Mucosa of descending colon (tissue), 3 donors: ENCODE results near the gene SLC39A2. TPM values are rescaled to one million over a fixed set of nuclear protein-coding genes. Genes with fewer than 3 reads are reported as not detected.
A peak's percentile ranks its signal among the peaks of the same experiment; 100 is the strongest.
"Not testable (repeated sequence)": the region's sequence is repeated elsewhere in the genome, so short reads cannot be mapped to it uniquely, and the experiment has no call there.

Source experiments
- ATAC-seq: fragments of 200-7000 bp; cut with Tn5 transposase; one replicate; pipeline ENCODE4 v1.9.1; 2020; ENCODE audit warnings: mild to moderate bottlenecking, moderate library complexity
- DNase-seq, 3 donors: peaks; one replicate each; pipeline ENCODE4 v3.0.0-alpha.2; 2020
- H3K36me3 ChIP-seq: fragments of 200-600 bp; one replicate; pipeline ENCODE4 v1.8.0; 2021; ENCODE audit warnings: low read depth, mild to moderate bottlenecking
- H3K4me1 ChIP-seq: fragments of 200-600 bp; one replicate; pipeline ENCODE4 v1.8.0; 2021; ENCODE audit warnings: low read depth, mild to moderate bottlenecking
- H3K4me3 ChIP-seq: fragments of 200-600 bp; one replicate; pipeline ENCODE4 v1.8.0; 2021; ENCODE audit warnings: mild to moderate bottlenecking
- H3K9me3 ChIP-seq: fragments of 200-600 bp; one replicate; pipeline ENCODE4 v1.8.0; 2021; ENCODE audit warnings: mild to moderate bottlenecking
- intact Hi-C, 2 donors: fragments of 100-400 bp; cut with DNase I in 1 of 2; cut with micrococcal nuclease in 1 of 2; formaldehyde crosslinking; loops; one replicate each; pipeline versions ENCODE4 v1.11.0 to v1.11.1; 2022; cut with DNase I, micrococcal nuclease
- long read RNA-seq, 2 donors: library from polyadenylated mRNA; unstranded; transcript quantifications; one replicate each; pipeline ENCODE4 v2.0.0, GENCODE V29; 2019 to 2021
- total RNA-seq, 3 donors: library from RNA; stranded (reverse); fragmentation: NEBNext Ultra II Directional in 2 of 3; extraction: Animal tissue kit (Norgen Biotek cat#: 25700) in 2 of 3; gene quantifications; one replicate each; pipeline versions ENCODE4 v1.2.1 to v1.2.4, GENCODE V29; 2021 to 2023
- TF ChIP-seq, protein P1 (sequence below): fragments of 200-600 bp; IDR thresholded peaks from one replicate; pipeline ENCODE4 v1.8.0; 2022; ENCODE audit warnings: antibody characterized with exemption, mild to moderate bottlenecking
- donor health status: DM: no; HTN: no; CAD: no; lungs with moderate emphysema.
- donor health status: DM: no; HTN: no; CAD: no.
- donor health status: DM: no; HTN: yes; CAD: no.

Gene SLC39A2, protein sequence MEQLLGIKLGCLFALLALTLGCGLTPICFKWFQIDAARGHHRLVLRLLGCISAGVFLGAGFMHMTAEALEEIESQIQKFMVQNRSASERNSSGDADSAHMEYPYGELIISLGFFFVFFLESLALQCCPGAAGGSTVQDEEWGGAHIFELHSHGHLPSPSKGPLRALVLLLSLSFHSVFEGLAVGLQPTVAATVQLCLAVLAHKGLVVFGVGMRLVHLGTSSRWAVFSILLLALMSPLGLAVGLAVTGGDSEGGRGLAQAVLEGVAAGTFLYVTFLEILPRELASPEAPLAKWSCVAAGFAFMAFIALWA
- 1 to 10 TPM in 2 of 3 donors, under 1 TPM in 1; 0.28 to 4.9 (median 2.0) TPM for total RNA-seq
- long read RNA-seq, donor 1 = 0 reads
- long read RNA-seq, donor 2, partial matches to known transcripts = 0 of 1 reads
- long read RNA-seq, donor 2, other reads (novel, unspliced or antisense) = 0 of 1 reads

DNA sequence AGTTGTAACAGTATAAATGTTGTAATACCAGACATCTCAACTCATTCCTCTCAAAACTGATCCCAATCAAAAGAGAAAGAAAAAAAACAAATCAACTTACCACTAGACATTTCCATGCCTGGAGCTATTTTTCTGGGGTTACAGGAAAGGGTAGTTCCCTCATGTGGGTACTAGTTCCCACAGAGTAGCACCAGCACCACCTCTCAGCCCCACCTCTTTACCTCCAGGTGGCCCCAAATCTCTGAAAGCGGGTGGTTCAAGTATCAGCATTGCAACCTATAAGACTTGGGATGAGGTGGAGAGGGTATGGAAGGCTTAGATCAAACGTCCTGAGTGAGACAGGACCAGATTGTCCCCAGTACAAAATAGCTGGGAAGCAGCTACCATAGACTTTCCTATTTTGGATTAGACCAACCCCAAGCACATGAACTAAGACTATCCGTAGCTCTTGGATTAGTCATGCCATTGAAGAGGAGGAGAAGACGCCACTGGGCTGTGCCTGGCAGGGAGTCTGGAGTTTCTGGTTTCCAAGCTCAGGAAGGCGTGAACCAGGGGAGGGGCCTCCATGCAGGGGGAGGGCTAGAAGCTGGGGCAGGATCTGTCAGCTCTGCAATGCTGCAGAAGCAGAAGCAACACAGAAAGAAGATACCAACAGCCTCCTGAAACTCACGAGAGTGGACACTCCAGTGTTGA, at the start of gene SLC39A2:
Gene SLC39A2, plus strand, starts transcription at position 620 of the 693 bp plus-strand sequence. CDS start 154 bp downstream, outside the sequence.
- peak; percentile 83 for ATAC-seq
- H3K36me3 ChIP-seq = peaks cover 9% of the 10 kb centered on the region
- DNase-seq = peak; percentile 83 to 84 (median 84)
- TF ChIP-seq, protein P1, sequence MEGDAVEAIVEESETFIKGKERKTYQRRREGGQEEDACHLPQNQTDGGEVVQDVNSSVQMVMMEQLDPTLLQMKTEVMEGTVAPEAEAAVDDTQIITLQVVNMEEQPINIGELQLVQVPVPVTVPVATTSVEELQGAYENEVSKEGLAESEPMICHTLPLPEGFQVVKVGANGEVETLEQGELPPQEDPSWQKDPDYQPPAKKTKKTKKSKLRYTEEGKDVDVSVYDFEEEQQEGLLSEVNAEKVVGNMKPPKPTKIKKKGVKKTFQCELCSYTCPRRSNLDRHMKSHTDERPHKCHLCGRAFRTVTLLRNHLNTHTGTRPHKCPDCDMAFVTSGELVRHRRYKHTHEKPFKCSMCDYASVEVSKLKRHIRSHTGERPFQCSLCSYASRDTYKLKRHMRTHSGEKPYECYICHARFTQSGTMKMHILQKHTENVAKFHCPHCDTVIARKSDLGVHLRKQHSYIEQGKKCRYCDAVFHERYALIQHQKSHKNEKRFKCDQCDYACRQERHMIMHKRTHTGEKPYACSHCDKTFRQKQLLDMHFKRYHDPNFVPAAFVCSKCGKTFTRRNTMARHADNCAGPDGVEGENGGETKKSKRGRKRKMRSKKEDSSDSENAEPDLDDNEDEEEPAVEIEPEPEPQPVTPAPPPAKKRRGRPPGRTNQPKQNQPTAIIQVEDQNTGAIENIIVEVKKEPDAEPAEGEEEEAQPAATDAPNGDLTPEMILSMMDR = no peak
- peaks cover 15% of the 10 kb centered on the region for H3K4me1 ChIP-seq
- intact Hi-C loops = no loop called here
- no peak within 1 kb of the TSS for H3K4me3 ChIP-seq
- no peaks in the 10 kb centered on the region for H3K9me3 ChIP-seq

DNA sequence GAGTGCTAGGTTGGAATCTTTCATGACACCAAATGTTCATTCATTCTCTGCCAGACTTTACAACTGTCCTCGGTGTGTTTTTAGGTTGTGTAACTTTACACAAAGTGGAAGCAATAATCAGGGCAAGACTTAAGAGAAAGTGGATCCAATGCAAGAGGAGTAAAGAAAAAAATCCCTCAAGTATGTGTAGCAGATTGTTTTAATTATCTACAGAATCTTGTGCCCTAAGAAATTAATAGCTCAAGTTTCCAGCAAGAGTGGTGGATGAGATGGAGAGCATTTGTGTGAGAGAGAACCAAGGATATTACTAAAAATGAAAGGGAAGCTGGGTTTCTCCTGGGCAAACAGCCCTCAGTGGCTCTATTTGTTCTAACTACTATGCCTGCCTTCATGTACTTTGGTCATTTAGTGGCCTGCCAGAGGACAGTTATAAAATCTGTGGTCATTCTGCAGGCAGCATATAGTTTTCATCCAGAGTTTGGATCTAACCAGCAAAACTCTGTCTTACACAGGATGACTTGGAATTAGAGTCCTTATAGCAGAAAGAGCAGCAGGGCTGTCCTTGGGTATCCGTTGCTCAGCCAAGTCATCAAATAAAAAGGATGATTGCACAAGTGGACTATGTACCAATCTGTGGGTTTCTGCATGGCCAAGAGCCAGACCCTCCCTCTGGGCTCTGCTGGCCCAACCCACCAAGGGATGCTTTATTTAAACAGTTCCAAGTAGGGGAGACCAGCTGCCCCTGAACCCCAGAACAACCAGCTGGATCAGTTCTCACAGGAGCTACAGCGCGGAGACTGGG, 44.2 kb upstream of the SLC39A2 start, which contains the start of gene RNASE2:
Gene RNASE2, plus strand, starts transcription at position 752 of the 802 bp plus-strand sequence. CDS start 285 bp downstream, outside the sequence.
- peak; percentile 49 for ATAC-seq
- not testable (repeated sequence) for DNase-seq

DNA sequence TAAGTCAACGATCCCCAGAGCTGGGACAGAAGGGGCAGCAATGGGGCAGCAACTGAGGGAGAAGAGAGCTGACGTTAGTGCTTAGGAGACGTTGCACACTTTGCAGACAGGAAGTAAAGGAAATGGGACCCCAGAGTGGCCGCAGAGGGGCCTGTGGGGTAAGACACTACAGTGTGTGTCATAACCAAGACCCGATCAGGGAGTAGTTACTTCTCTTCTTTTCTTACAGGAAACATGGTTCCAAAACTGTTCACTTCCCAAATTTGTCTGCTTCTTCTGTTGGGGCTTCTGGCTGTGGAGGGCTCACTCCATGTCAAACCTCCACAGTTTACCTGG, 43.6 kb upstream of the SLC39A2 start:
- ATAC-seq = peak; percentile 17
- DNase-seq, H3K4me3 ChIP-seq, H3K9me3 ChIP-seq, intact Hi-C loops, H3K36me3 ChIP-seq, H3K4me1 ChIP-seq: not testable (repeated sequence)

More for the DNA sequence above, 44.2 kb upstream of the SLC39A2 start, which contains the start of gene RNASE2:
- H3K4me3 ChIP-seq, H3K36me3 ChIP-seq, H3K4me1 ChIP-seq, H3K9me3 ChIP-seq, intact Hi-C loops: not testable (repeated sequence)

DNA sequence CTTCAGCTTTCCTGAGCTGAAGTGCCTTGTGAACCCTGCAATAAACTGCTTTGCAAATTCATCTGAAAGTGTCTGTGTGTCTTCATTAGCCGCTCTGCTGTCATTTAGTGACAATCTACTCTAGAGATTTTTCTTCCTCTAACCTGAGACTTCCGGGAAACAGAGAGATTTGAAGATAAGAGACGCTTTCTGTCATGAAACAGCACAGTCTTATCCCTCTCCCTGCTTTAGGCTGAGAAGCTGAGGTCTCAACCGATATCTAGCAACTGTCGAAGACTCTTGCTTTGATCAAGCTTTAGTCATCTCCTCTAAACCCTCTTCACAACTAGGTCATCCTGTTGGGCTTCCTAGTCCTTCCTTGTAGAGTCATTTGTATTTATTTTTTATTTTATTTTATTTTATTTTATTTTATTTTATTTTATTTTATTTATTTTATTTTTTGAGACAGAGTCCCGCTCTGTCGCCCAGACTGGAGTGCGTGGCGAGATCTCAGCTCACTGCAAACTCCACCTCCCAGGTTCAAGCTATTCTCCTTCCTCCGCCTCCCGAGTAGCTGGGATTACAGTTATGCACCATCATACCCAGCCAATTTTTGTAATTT, 42.6 kb upstream of the SLC39A2 start:
- DNase-seq = no peak

DNA sequence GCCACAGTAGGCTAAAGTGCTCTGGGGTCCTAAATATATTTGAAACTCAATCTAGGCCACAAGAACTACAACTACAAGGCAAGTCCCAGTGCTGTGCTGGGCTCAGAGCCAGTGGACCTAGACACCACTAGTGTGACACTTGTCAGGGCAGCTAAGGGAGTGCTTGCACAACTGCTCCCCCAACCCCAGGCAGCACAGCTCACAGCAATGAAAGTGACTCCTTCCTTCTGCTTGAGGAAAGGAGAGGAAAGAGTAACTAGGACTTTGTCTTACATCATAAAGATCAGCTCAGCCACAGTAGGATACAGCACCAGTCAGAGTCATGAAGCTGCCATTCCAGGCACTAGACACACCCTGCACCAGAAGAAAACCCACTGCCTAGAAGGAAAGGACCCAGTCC, 40.1 kb upstream of the SLC39A2 start:
- H3K9me3 ChIP-seq, H3K4me3 ChIP-seq, H3K36me3 ChIP-seq, intact Hi-C loops, H3K4me1 ChIP-seq, DNase-seq: not testable (repeated sequence)
- peak; percentile 70 for ATAC-seq

More for the DNA sequence above, 42.6 kb upstream of the SLC39A2 start:
- Histone ChIP-seq H3K36me3 (no peaks in the 10 kb centered on the region), H3K4me3 (no peak overlapping the region), H3K9me3 (no peaks in the 10 kb centered on the region), H3K4me1 (no peaks in the 10 kb centered on the region)
- intact Hi-C loops = no loop called here
- TF ChIP-seq, protein P1 = no peak
- no peak for ATAC-seq

DNA sequence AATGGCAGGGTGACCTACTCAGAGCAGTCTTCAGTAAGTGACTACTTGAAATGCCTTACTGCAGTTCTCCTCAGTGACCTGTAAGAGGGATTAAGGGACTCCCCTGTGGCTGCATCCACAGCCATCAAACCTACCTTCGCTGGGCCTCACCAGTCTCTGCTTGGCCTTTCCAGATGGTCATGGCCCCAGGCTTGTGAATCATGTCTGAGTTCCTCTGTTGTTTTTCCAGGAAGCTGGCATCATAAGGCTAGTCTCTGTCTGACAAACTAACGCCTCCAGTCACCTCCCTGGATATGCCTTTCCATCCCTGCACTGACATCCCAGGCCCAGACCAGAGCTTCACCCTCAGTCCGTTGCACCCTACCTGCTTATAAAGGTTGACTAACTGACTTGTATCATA, 29.8 kb upstream of the SLC39A2 start:
- intact Hi-C loops = no loop called here
- no peaks in the 10 kb centered on the region for H3K9me3 ChIP-seq
- TF ChIP-seq, protein P1 = no peak
- DNase-seq = no peak
- no peak for ATAC-seq
- H3K4me3 ChIP-seq = no peak overlapping the region
- no peaks in the 10 kb centered on the region for H3K36me3 ChIP-seq
- H3K4me1 ChIP-seq = peaks cover 2% of the 10 kb centered on the region
